ENCODE measurements around the gene SUGP2. TPM values are rescaled to one million over a fixed set of nuclear protein-coding genes. Genes with fewer than 3 reads are reported as not detected.

Gene SUGP2
- total RNA-seq, 1 donor from 2014 or later, result 75.6 TPM

- Histone ChIP-seq H3K4me3 (no peak overlapping the region), H3K27me3 (no peaks in the 10 kb centered on the region), H3K4me1 (no peaks in the 10 kb centered on the region), H3K9me3 (no peaks in the 10 kb centered on the region), H3K36me3 (peaks cover 89% of the 10 kb centered on the region), H3K27ac (no peak overlapping the region)
- no peak for DNase-seq
- ATAC-seq, result no peak
- TF ChIP-seq, protein P1, sequence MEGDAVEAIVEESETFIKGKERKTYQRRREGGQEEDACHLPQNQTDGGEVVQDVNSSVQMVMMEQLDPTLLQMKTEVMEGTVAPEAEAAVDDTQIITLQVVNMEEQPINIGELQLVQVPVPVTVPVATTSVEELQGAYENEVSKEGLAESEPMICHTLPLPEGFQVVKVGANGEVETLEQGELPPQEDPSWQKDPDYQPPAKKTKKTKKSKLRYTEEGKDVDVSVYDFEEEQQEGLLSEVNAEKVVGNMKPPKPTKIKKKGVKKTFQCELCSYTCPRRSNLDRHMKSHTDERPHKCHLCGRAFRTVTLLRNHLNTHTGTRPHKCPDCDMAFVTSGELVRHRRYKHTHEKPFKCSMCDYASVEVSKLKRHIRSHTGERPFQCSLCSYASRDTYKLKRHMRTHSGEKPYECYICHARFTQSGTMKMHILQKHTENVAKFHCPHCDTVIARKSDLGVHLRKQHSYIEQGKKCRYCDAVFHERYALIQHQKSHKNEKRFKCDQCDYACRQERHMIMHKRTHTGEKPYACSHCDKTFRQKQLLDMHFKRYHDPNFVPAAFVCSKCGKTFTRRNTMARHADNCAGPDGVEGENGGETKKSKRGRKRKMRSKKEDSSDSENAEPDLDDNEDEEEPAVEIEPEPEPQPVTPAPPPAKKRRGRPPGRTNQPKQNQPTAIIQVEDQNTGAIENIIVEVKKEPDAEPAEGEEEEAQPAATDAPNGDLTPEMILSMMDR (IDR thresholded peaks at IDR 0.05), result no peak
- intact Hi-C loops (cut with DNase I), result no loop called here
Observed at GRCh38 chr19:19009951-19010350, 23.4 kb downstream of the SUGP2 start.

DNA sequence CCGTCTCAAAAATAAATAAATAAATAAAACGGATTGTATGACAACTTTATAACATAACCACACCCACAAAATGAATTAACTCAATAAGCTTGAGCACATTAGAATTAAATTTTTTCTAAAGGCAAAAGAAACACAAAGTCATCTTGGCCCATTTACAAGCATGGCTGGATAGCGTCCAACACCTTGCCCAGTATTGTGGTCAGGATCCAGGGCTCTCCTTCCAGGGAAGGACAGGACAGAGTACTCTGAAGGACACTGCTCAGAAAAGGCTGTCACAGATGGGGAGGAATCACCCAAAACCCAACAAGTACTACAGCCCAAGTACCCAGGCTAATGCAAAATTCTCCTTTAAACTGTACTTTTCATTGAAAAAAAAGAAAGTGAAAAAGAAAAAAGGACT lies 27.1 kb downstream of the SUGP2 start:
- Histone ChIP-seq H3K4me3 (no peak overlapping the region), H3K9me3 (no peaks in the 10 kb centered on the region), H3K4me1 (no peaks in the 10 kb centered on the region), H3K27ac (no peak overlapping the region), H3K27me3 (no peaks in the 10 kb centered on the region), H3K36me3 (peaks cover 94% of the 10 kb centered on the region)
- intact Hi-C loops (cut with DNase I), result no loop called here
- ATAC-seq, result no peak
- no peak for DNase-seq
- TF ChIP-seq, protein P1 (IDR thresholded peaks at IDR 0.05), result no peak

- Histone ChIP-seq H3K4me3 (no peak overlapping the region), H3K27me3 (no peaks in the 10 kb centered on the region), H3K9me3 (no peaks in the 10 kb centered on the region), H3K36me3 (peaks cover 88% of the 10 kb centered on the region), H3K4me1 (no peaks in the 10 kb centered on the region), H3K27ac (no peak overlapping the region)
- intact Hi-C loops (cut with DNase I), result no loop called here
- TF ChIP-seq, protein P1 (IDR thresholded peaks at IDR 0.05), result no peak
- no peak for ATAC-seq
- no peak for DNase-seq
Observed at GRCh38 chr19:19004144-19004543, 29.2 kb downstream of the SUGP2 start.

DNA sequence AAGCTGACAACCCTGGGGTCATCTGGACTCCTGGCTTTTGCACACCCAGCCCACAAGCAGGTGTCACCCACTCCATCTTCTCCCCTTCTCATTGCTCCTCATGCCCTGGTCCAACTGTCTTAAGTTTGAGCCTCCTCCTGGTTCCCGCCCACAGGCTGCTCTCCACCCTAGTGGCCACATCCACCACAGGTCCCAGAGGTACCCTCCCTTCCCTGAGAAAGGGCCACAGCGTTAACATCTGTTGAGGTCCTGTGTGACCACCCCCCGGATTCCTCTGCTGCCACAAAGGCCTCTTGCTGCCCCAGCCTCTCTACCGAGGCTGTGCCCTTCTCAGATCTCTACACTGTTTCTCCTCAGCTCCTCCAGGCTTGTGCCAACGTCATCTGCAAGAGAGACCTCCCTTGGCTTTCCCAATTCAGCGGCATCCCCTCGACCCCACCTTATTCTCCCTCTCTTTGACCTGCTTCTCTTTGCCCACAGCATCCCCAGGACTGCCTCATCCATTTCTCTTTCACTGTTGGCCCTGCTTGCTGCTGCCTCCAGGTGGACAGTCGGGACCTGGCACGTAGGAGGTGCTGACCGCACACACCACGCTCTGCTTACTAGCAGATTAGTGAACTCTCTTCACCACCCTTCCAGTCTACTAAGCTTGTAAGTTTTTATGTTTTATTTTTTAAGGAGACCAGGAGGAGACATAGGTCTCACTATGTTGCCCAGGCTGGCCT lies 33.3 kb downstream of the SUGP2 start:
- ATAC-seq, result no peak
- H3K9me3 ChIP-seq, result no peaks in the 10 kb centered on the region
- H3K27me3 ChIP-seq, result no peaks in the 10 kb centered on the region
- intact Hi-C loops (cut with DNase I), result no loop called here
- H3K36me3 ChIP-seq, result peaks cover 66% of the 10 kb centered on the region
- no peak for DNase-seq
- no peaks in the 10 kb centered on the region for H3K4me1 ChIP-seq
- TF ChIP-seq, protein P1 (IDR thresholded peaks at IDR 0.05), result no peak
- H3K27ac ChIP-seq, result no peak overlapping the region
- H3K4me3 ChIP-seq, result no peak overlapping the region

DNA sequence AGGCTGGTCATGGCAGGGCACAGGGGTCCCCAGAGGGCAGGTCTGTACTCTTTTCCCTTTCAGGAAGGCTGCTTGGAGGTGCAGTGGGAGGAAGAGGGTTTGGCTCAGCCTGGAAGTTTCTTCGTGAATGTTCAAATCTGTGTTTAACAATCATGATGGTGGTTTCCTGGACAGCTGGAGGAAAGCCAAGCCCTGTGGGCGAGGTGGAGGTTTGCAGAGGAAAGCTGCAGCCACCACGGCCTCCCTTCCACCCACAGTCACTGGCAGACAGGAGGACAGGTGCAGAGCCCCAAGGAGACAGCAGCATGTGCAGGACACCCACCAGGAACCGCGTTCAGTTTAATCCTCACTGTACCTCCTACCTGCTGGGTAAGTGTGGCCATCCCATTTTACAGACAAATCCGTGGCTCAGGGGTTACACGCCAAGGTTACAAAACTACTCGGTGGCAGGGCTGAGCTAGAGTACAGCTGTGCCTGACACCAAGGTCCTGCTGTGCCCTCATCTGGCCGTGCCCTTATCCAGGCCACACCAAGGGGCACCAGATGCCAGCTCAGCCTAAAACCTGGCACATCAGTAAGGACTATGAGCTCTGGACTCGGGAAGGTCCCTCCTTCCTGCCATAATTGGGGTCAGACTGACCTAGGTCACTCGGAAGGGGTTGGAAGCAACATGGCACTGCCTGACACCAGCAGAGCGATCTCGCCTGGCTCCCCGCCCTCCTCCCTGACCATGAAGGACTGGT lies 34.1 kb downstream of the SUGP2 start:
- ATAC-seq (no peak), DNase-seq (no peak)
- Histone ChIP-seq H3K36me3 (peaks cover 66% of the 10 kb centered on the region), H3K9me3 (no peaks in the 10 kb centered on the region), H3K4me3 (no peak overlapping the region), H3K27ac (no peak overlapping the region), H3K27me3 (no peaks in the 10 kb centered on the region), H3K4me1 (no peaks in the 10 kb centered on the region)
- TF ChIP-seq, protein P1 (IDR thresholded peaks at IDR 0.05), result no peak
- intact Hi-C loops (cut with DNase I), result no loop called here
